Activated CD4-positive, alpha-beta T cell treated with anti-CD3 and anti-CD28 coated beads for 4 hours (primary cell): ENCODE results near the gene BMI1.
A peak's percentile ranks its signal among the peaks of the same experiment; 100 is the strongest.
"Not testable (repeated sequence)": the region's sequence is repeated elsewhere in the genome, so short reads cannot be mapped to it uniquely, and the experiment has no call there.

ENCODE experiments used
- DNase-seq, 2 donors: peaks; one replicate each; pipeline ENCODE4 v3.0.0-alpha.2; 2020

The BMI1 gene

GRCh38 chr10:22320591-22321155 lies at the start of gene BMI1:
Gene BMI1 (plus strand): TSS chr10:22321099. CDS start chr10:22326450, 5,351 bp downstream.
- DNase-seq = peak in 1 of 2 donors; percentile 77

GRCh38 chr10:22271786-22272185 lies 49.1 kb upstream of the BMI1 start:
- no peak for DNase-seq

- DNase-seq = no peak
Observed at GRCh38 chr10:22278441-22278782, 42.5 kb upstream of the BMI1 start.

- no peak for DNase-seq
Observed at GRCh38 chr10:22280078-22280477, 40.8 kb upstream of the BMI1 start.

GRCh38 chr10:22285130-22285529 lies 35.8 kb upstream of the BMI1 start:
- no peak for DNase-seq

- DNase-seq = no peak
Observed at GRCh38 chr10:22293747-22294404, 27.0 kb upstream of the BMI1 start.

GRCh38 chr10:22294694-22295093 lies 26.2 kb upstream of the BMI1 start:
- DNase-seq = no peak

- no peak for DNase-seq
Observed at GRCh38 chr10:22301193-22301592, 19.7 kb upstream of the BMI1 start.

GRCh38 chr10:22303461-22303860 lies 17.4 kb upstream of the BMI1 start:
- no peak for DNase-seq

GRCh38 chr10:22305721-22306120 lies 15.2 kb upstream of the BMI1 start:
- DNase-seq = no peak

GRCh38 chr10:22308390-22308789 lies 12.5 kb upstream of the BMI1 start:
- DNase-seq = no peak

GRCh38 chr10:22309180-22310000 lies 11.5 kb upstream of the BMI1 start:
- no peak for DNase-seq

GRCh38 chr10:22310012-22310411 lies 10.9 kb upstream of the BMI1 start:
- not testable (repeated sequence) for DNase-seq

- DNase-seq = no peak
Observed at GRCh38 chr10:22310928-22311327, 10.0 kb upstream of the BMI1 start.

GRCh38 chr10:22314852-22315251 lies 6.0 kb upstream of the BMI1 start:
- DNase-seq = no peak

GRCh38 chr10:22315455-22316285 lies 5.2 kb upstream of the BMI1 start:
- DNase-seq = no peak

GRCh38 chr10:22316286-22317075 lies 4.4 kb upstream of the BMI1 start, which contains the start of gene COMMD3:
Gene COMMD3 (plus strand): TSS chr10:22316388. CDS start chr10:22316418, 30 bp downstream.
- DNase-seq = peak; percentile 74 to 77

GRCh38 chr10:22317076-22317370 lies 3.9 kb upstream of the BMI1 start:
- no peak for DNase-seq

- DNase-seq = no peak
Observed at GRCh38 chr10:22317771-22318565, 2.9 kb upstream of the BMI1 start.

GRCh38 chr10:22318772-22319171 lies 2.1 kb upstream of the BMI1 start:
- no peak for DNase-seq

GRCh38 chr10:22319547-22319979 lies 1.3 kb upstream of the BMI1 start:
- no peak for DNase-seq
